ENCODE measurements around the gene ASCL1. TPM values are rescaled to one million over a fixed set of nuclear protein-coding genes. Genes with fewer than 3 reads are reported as not detected.

The ASCL1 gene
- total and polyA plus RNA-seq, 10 of the 15 experiments (the other 5 are each of a cell fraction or from before 2014, with no cell fraction given) = 10.6 to 61.1 (median 20.5) TPM

DNA sequence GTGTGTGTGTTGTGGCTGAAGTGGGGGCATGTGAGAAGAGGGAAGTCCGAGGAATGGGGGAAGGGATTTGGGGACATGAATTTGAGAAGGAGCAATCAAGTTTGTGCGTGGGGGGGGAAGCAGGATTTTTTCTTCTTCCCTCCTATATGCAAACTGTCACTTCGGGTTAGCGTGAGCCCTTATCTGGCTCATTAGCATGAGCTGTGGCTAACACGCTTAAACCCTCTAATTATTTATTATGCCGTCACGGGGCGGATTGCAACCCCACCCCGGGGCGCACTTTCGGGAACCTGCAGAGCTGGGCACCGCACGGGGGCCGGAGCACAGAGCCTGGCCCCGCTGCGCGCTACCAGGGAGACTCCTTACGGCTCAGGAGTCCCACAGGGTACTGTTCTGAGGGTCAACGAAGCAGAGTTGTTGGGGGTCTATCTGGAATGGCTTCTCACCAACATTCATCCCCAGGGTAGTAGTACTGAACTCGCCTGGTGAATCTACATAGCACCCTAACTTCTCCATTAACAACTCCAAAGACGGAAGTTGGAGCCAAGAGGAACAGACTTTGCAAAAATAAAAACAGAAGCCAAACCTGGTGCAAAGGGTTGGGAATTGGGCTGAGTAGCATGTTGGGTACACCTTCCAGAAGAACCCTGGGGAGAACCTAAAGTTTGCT lies 6.4 kb upstream of the ASCL1 start (continued):
- TF ChIP-seq MYC (IDR thresholded peaks at IDR 0.05; ENCODE audit: insufficient read depth, insufficient read length, insufficient replicate concordance, low read length, severe bottlenecking) = no peak
- TF ChIP-seq, protein P1, sequence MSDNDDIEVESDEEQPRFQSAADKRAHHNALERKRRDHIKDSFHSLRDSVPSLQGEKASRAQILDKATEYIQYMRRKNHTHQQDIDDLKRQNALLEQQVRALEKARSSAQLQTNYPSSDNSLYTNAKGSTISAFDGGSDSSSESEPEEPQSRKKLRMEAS (IDR thresholded peaks at IDR 0.05; ENCODE audit: low read depth, low read length) = no peak
- no peak for TF ChIP-seq PML (IDR thresholded peaks at IDR 0.05; ENCODE audit: low read length)
- TF ChIP-seq EP300 (IDR thresholded peaks at IDR 0.05; ENCODE audit: borderline replicate concordance in 1 of 2, control insufficient read depth in 1 of 2, low read depth in 2 of 2, low read length in 2 of 2) = 0 out of 4 replicates have a peak, but pooled peaks of 1 of the 2 experiments have one; percentile 3
- no peak for TF ChIP-seq ZZZ3 (IDR thresholded peaks at IDR 0.05; ENCODE audit: control insufficient read depth, insufficient read length, low read depth)
- no peak for TF ChIP-seq FOXK2 (IDR thresholded peaks at IDR 0.05)
- TF ChIP-seq KDM1A (IDR thresholded peaks at IDR 0.05; ENCODE audit: borderline replicate concordance) = no peak
- TF ChIP-seq BMI1 (IDR thresholded peaks at IDR 0.05; ENCODE audit: borderline replicate concordance) = no peak
- TF ChIP-seq HDGF (IDR thresholded peaks at IDR 0.05) = no peak
- TF ChIP-seq, protein P2, sequence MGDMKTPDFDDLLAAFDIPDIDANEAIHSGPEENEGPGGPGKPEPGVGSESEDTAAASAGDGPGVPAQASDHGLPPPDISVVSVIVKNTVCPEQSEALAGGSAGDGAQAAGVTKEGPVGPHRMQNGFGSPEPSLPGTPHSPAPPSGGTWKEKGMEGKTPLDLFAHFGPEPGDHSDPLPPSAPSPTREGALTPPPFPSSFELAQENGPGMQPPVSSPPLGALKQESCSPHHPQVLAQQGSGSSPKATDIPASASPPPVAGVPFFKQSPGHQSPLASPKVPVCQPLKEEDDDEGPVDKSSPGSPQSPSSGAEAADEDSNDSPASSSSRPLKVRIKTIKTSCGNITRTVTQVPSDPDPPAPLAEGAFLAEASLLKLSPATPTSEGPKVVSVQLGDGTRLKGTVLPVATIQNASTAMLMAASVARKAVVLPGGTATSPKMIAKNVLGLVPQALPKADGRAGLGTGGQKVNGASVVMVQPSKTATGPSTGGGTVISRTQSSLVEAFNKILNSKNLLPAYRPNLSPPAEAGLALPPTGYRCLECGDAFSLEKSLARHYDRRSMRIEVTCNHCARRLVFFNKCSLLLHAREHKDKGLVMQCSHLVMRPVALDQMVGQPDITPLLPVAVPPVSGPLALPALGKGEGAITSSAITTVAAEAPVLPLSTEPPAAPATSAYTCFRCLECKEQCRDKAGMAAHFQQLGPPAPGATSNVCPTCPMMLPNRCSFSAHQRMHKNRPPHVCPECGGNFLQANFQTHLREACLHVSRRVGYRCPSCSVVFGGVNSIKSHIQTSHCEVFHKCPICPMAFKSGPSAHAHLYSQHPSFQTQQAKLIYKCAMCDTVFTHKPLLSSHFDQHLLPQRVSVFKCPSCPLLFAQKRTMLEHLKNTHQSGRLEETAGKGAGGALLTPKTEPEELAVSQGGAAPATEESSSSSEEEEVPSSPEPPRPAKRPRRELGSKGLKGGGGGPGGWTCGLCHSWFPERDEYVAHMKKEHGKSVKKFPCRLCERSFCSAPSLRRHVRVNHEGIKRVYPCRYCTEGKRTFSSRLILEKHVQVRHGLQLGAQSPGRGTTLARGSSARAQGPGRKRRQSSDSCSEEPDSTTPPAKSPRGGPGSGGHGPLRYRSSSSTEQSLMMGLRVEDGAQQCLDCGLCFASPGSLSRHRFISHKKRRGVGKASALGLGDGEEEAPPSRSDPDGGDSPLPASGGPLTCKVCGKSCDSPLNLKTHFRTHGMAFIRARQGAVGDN (IDR thresholded peaks at IDR 0.05) = peak; percentile 49; the same call in 1 of the 2 replicates
- TF ChIP-seq RFX5 (IDR thresholded peaks at IDR 0.05; ENCODE audit: low read depth, low read length) = no peak
- TF ChIP-seq SMARCA5 (IDR thresholded peaks at IDR 0.05) = no peak
- TF ChIP-seq IRF4 (IDR thresholded peaks at IDR 0.05; ENCODE audit: low read depth, low read length) = no peak
- peak in 1 of 2 experiments; percentile 23; a peak in 2 of 4 replicates for TF ChIP-seq IKZF2 (IDR thresholded peaks at IDR 0.05)
- no peak for TF ChIP-seq NR2C2 (IDR thresholded peaks at IDR 0.05; ENCODE audit: borderline replicate concordance, control insufficient read depth, insufficient read length, low read depth)
- TF ChIP-seq, protein P3, sequence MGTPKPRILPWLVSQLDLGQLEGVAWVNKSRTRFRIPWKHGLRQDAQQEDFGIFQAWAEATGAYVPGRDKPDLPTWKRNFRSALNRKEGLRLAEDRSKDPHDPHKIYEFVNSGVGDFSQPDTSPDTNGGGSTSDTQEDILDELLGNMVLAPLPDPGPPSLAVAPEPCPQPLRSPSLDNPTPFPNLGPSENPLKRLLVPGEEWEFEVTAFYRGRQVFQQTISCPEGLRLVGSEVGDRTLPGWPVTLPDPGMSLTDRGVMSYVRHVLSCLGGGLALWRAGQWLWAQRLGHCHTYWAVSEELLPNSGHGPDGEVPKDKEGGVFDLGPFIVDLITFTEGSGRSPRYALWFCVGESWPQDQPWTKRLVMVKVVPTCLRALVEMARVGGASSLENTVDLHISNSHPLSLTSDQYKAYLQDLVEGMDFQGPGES (IDR thresholded peaks at IDR 0.05) = no peak
- TF ChIP-seq STAT1 (conservative IDR thresholded peaks at IDR 0.05) = no peak
- TF ChIP-seq HDAC2 (IDR thresholded peaks at IDR 0.05) = no peak
- TF ChIP-seq SREBF2 (IDR thresholded peaks at IDR 0.05; ENCODE audit: low read length) = no peak
- TF ChIP-seq, protein P4, sequence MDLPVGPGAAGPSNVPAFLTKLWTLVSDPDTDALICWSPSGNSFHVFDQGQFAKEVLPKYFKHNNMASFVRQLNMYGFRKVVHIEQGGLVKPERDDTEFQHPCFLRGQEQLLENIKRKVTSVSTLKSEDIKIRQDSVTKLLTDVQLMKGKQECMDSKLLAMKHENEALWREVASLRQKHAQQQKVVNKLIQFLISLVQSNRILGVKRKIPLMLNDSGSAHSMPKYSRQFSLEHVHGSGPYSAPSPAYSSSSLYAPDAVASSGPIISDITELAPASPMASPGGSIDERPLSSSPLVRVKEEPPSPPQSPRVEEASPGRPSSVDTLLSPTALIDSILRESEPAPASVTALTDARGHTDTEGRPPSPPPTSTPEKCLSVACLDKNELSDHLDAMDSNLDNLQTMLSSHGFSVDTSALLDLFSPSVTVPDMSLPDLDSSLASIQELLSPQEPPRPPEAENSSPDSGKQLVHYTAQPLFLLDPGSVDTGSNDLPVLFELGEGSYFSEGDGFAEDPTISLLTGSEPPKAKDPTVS (IDR thresholded peaks at IDR 0.05; ENCODE audit: low read depth, low read length) = no peak
- TF ChIP-seq IKZF1 (conservative IDR thresholded peaks at IDR 0.05) = no peak
- TF ChIP-seq YY1 (IDR thresholded peaks at IDR 0.05; ENCODE audit: low read depth, low read length) = no peak
- TF ChIP-seq, protein P5, sequence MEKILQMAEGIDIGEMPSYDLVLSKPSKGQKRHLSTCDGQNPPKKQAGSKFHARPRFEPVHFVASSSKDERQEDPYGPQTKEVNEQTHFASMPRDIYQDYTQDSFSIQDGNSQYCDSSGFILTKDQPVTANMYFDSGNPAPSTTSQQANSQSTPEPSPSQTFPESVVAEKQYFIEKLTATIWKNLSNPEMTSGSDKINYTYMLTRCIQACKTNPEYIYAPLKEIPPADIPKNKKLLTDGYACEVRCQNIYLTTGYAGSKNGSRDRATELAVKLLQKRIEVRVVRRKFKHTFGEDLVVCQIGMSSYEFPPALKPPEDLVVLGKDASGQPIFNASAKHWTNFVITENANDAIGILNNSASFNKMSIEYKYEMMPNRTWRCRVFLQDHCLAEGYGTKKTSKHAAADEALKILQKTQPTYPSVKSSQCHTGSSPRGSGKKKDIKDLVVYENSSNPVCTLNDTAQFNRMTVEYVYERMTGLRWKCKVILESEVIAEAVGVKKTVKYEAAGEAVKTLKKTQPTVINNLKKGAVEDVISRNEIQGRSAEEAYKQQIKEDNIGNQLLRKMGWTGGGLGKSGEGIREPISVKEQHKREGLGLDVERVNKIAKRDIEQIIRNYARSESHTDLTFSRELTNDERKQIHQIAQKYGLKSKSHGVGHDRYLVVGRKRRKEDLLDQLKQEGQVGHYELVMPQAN (conservative IDR thresholded peaks at IDR 0.05) = no peak
